NB4 (cell line): Measurements from ENCODE around the gene LPP.

Source experiments
- DNase-seq: peaks from one replicate; pipeline ENCODE4 v3.0.0; 2010; ENCODE audit warnings: low read depth
- H3K4me3 ChIP-seq: one replicate; pipeline ENCODE4 v1.5.1; 2011; ENCODE audit warnings: mild to moderate bottlenecking, low read depth, low read length, moderate library complexity
- MAX ChIP-seq: IDR thresholded peaks from 2 replicates; pipeline ENCODE4 v1.6.1; 2011; ENCODE audit warnings: low read depth, low read length
- MYC ChIP-seq: IDR thresholded peaks from 2 replicates; pipeline ENCODE4 v1.6.1; 2011; ENCODE audit warnings: low read depth, low read length
- POLR2A ChIP-seq: IDR thresholded peaks from 2 replicates; pipeline ENCODE4 v1.6.1; 2011; ENCODE audit warnings: mild to moderate bottlenecking; ENCODE audit not compliant: insufficient read length; ENCODE audit errors: extremely low read depth
- TF ChIP-seq, protein P1 (sequence below): IDR thresholded peaks from one replicate; pipeline ENCODE4 v1.5.1; 2012; ENCODE audit warnings: low read depth, low read length

The LPP gene

DNA sequence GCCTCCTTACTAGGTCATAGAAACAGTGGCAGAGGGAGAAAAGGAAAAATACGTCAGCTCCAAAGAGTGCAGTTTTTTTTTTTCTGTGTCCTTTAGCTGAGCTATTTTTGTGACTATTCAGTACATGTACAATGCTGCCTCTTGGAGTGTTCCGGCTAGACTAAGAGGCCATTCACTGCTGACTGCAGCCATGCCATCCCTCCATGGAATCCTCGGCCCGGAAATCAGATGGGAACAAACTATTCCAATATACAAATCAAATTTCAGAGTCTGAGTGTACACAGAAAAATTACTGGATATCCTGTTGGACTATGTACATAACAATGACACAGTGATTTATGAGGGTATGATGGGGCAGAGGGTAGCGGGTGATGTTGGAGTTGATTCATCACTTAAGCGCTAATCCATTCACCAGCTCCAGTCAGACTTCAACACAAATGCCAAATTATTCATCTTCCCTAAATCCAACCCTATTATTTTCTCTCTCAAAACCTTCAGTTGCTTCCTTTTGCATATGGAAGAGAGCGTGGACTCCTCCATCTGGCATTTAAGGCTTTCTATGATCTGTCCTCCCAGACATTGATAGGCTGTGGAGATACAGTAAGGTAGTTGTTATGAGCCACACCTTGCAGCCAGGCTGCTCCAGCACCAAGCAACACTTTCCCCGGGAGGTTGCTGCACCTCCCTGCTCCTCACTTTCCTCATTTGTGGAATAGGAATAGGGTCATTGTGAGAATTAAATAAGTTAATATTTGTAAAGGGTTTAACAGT lies 109.1 kb downstream of the LPP start:
- no peak overlapping the region for H3K4me3 ChIP-seq
- no peak for DNase-seq
- TF ChIP-seq, protein P1, sequence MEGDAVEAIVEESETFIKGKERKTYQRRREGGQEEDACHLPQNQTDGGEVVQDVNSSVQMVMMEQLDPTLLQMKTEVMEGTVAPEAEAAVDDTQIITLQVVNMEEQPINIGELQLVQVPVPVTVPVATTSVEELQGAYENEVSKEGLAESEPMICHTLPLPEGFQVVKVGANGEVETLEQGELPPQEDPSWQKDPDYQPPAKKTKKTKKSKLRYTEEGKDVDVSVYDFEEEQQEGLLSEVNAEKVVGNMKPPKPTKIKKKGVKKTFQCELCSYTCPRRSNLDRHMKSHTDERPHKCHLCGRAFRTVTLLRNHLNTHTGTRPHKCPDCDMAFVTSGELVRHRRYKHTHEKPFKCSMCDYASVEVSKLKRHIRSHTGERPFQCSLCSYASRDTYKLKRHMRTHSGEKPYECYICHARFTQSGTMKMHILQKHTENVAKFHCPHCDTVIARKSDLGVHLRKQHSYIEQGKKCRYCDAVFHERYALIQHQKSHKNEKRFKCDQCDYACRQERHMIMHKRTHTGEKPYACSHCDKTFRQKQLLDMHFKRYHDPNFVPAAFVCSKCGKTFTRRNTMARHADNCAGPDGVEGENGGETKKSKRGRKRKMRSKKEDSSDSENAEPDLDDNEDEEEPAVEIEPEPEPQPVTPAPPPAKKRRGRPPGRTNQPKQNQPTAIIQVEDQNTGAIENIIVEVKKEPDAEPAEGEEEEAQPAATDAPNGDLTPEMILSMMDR: no peak
- TF ChIP-seq POLR2A: no peak
- TF ChIP-seq MYC: no peak
- TF ChIP-seq MAX: no peak

- no peak for DNase-seq
- no peak overlapping the region for H3K4me3 ChIP-seq
- TF ChIP-seq POLR2A: no peak
Measured at GRCh38 chr3:188264226-188265207, 110.6 kb downstream of the LPP start.

DNA sequence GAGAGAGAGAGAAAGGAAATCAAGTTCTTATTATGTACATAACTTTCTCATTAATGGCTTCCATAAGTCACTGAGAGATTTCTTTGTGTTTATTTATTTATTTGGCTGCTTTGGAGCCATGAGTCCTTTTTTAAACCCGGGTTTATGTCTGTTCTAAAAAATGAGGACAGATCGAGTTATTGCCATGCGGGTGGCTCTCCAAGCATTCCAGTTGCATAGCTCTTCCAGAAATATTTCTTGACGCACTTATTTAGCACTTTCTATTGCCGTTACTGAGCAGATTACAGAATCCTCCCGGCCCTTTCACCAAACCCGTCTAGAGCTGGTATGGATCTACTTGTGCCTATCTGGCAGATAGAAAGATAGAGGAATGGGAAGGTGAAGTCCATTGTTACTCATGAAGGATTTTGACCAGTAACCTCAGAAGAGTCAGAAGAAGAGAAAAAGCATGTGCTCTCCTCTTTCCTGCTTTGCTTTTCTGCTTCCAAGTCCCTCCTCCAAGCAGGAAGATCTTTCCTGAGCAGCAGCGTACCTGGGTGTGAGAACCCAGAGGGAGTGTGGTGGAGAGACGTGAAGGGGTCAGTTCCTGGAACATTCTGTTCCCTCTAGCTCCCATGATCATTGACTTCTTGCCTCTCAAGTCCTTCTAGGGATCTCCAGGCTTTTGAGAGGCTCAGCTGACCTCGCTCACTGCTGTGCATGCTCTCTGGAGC lies 112.8 kb downstream of the LPP start:
- H3K4me3 ChIP-seq: no peak overlapping the region
- no peak for DNase-seq
- TF ChIP-seq MAX (no peak), MYC (no peak), POLR2A (no peak)
- TF ChIP-seq, protein P1: no peak

DNA sequence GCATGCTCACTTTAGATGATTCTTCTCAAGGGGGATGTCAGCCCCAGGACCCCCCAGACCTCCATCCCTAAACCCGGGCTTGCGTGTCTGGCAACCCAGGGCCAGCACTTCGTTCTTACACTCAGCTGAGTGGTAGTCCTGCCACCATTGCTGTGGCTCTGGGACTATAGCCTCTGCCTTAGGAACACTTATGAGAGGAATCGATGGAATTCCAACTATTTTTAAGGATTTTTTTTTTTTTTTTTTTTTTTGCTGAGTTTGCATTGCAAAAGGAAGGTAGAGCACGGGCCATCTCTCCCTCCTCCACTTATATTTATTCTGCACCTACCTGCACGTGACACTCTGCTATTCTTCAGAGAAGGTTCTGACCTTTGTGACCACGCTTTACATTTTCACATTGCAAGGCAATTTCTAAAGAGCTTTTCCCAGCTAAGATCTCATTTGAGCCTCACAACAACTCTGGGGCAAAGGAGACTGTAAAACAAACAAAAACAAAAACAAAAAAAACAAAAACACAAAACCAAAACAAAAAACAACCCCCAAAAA lies 113.9 kb downstream of the LPP start:
- no peak for TF ChIP-seq POLR2A
- TF ChIP-seq MAX: no peak
- TF ChIP-seq MYC: no peak
- TF ChIP-seq, protein P1: no peak

DNA sequence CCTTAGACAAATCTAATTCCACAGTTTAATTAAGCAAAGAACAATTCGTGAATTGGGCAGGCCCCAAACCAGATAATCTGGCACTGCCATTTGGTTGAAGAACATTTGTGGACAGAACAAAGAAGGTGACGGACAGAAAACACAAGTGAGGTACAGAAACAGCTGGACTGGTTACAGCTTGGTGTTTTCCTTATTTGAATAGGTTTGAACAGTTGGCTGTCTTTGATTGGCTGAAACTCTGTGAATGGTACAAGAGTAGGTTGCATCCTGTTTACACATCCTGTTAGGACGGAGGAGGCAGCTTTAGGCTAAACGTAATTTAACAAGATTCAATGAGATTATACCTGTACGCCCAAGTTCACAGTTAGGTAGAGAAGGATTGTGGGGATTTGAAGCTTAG lies 114.4 kb downstream of the LPP start:
- TF ChIP-seq, protein P1: no peak
- TF ChIP-seq MYC (no peak), MAX (no peak), POLR2A (no peak)
- no peak for DNase-seq
- H3K4me3 ChIP-seq: no peak overlapping the region

More for the DNA sequence above, 113.9 kb downstream of the LPP start:
- no peak for DNase-seq
- H3K4me3 ChIP-seq: no peak overlapping the region
